Sciatic nerve (tissue), 2 donors: ENCODE data around the gene FMOD. TPM values are rescaled to one million over a fixed set of nuclear protein-coding genes. Genes with fewer than 3 reads are reported as not detected.

Experiments
- ATAC-seq: fragments of 200-7000 bp; cut with Tn5 transposase; one replicate; pipeline ENCODE4 v1.9.1; 2020; ENCODE audit warnings: mild to moderate bottlenecking, moderate library complexity
- DNase-seq: peaks from one replicate; pipeline ENCODE4 v3.0.0-alpha.2; 2020; ENCODE audit warnings: low spot score
- intact Hi-C: fragments of 100-400 bp; cut with DNase I; formaldehyde crosslinking; loops from one replicate; pipeline ENCODE4 v1.14.2; 2022
- total RNA-seq: library from RNA; stranded (reverse); fragmentation: NEBNext Ultra II Directional; extraction: Animal tissue kit (Norgen Biotek cat#: 25700); gene quantifications from one replicate; pipeline ENCODE4 v1.2.1, GENCODE V29; 2021
- donor health status: DM: no; HTN: no; CAD: no.
- donor health status: DM: no; HTN: no; CAD: no.

The FMOD gene
- total RNA-seq = 126 TPM

DNA sequence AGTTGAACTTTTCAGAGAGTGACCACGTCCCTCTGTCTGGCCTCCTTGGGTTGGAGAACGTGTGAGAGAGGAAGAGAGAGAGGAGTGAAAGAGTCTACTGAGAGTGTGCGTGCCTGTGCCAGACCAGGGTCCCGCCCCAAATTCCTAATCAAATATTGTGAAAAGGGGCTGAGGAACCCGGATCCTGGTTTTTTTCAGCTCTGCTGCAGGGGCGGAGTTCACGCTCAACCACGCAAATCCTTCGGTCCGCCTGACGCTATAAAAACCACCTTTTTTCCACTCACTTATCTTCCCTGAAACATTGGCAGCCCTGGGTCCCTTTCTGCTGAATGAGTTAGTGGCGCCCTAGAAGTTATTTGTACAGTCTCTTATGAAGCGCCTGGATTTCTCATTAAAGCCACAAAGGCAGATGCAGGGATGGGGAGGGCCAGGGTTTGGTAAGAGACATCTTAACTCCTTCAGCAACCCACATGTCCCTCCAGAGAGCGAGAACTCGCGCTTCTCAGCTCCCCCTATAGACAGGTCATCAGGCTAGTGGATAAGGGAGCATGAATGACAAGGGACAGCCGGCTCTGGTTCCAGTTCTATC lies at the start of gene FMOD:
FMOD (minus strand) TSS at position 86 of the 589 bp plus-strand sequence. CDS start 2,852 bp downstream, outside the sequence.
- intact Hi-C loops = no loop called here
- ATAC-seq = peak; percentile 91
- peak; percentile 83 for DNase-seq

DNA sequence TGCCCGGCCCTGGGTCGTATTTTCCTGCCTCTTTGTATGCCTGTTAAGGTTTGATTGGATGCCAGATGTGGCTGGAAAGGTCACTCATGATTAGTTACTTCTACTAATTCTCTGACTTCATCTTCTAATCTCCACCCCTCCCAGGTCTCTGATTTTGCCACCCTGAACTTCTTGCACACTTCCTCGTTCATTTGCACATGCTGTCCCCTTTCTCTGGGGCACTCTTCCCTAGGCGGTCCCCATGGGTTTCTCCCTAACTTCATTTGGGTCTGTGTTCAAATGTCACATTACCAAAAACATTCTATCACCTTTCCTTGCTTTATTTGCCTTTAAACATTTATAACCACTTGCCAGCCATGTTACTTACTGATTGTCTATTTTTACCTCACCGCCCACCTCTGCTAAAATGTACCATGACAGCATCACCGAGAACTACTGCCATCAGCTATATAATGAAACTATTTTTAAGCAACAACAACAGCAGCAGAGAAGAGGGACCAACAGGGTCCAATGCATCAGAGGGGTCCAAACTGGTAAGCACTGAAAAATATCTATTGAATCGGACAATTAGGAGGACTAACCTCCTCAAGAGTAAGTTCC lies 45.8 kb upstream of the FMOD start:
- intact Hi-C loops = no loop called here
- ATAC-seq (no peak), DNase-seq (no peak)

DNA sequence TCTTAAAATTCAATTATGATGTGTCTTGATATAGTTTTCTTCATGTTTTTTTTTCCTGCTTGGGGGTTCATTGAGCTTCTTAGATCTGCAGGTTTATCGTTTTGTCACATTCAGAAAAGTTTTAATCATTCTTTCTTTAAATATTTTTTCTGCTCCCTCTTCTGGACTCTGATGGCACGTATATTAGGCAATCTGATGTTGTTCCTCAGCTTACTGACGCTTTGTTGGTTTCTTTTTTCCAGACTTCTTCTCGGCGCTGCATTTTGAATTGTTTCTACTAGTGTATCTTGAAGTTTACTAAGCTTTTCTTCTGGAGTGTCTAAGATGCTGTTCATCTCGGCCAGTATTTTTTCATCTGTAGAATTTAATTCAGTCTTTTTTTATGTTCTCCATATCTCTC lies 44.8 kb upstream of the FMOD start:
- no peak for DNase-seq
- intact Hi-C loops = no loop called here
- ATAC-seq = peak; percentile 71

DNA sequence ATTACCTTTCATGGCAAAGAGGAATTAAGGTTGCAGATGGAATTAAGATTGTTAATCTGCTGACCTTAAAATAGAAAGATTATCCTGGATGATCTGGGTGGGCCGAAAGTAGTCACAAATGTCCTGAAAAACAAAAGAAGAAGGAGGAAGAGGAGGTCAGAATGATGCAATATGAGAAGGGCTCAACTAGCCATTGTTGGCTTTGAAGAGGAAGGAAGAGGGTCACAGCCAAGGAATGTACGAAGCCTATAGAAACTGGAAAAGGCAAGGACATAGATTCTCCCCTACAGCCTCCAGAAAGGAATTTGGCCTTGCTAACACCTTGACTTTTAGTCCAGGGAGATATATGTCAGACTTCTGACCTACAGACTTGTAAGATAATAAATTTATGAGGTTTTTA lies 39.4 kb upstream of the FMOD start:
- ATAC-seq (no peak), DNase-seq (no peak)
- intact Hi-C loops = no loop called here

DNA sequence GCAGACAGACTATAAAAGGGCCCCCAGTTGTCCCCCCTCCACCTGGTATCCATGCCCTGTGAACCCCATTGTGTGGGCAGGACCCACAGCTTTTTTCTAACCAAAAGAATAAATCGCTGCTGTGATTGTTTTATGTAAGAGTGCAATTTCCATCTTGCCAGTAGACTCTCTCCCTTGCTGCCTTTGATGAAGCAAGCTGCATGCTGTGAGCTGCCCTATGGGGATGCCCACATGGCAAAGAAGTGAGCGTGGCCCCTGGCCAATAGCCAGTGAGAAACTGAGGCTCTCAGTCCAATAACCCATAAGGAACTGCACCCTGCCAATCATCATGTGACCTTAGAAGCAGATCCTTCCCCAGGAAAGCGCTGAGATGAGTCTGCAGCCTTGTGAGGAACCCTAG lies 37.8 kb upstream of the FMOD start:
- ATAC-seq (no peak), DNase-seq (no peak)
- intact Hi-C loops = no loop called here

DNA sequence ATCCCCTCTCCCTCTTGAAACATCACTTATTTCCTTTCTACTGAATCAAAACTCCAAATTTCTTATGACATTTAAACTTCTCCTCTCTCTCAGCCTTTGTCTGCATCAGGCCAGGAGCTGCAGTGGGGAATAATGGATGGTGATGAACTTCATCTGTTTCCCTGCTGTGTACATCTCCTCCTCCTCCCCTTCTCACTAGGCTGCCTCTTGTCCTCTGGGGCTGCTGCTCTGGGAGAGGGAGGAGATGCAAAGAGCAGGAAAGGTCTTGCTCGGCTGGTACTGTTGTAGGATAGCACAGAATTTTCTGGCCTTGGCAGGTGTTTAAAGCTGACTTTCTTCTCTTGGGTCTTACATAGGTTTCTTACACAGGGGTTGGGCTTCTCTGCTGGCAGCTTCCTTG lies 31.1 kb upstream of the FMOD start:
- ATAC-seq (no peak), DNase-seq (no peak)
- intact Hi-C loops = no loop called here

DNA sequence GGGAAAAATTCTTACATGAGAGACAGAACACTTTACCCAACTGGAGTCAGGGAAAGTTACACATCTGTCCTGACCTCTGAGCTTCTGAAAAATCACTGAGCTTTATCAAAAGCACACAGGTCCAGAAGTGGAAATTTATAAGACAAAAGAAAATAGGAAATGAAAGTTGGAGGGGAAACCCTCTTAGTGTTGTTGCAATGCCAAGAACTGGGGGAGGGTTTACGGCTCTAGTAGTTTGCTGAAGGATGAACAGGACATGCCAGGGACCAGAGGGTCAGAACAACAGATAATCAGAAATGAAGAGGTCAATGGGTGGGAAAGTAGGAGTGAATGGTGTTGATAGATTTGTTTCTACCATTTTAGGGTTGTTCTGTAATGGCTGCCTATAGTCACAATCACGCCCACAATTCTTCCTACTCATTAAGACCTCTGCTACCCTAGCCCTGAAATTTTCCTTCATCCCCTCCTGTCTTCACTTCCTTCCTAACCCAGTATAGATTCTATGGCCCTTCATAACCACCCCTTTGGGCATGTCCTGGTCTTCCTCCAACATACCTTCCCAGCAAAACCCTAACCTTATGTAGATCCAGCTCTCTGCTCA lies 30.3 kb upstream of the FMOD start:
- ATAC-seq (peak; percentile 39), DNase-seq (no peak)
- intact Hi-C loops = no loop called here

DNA sequence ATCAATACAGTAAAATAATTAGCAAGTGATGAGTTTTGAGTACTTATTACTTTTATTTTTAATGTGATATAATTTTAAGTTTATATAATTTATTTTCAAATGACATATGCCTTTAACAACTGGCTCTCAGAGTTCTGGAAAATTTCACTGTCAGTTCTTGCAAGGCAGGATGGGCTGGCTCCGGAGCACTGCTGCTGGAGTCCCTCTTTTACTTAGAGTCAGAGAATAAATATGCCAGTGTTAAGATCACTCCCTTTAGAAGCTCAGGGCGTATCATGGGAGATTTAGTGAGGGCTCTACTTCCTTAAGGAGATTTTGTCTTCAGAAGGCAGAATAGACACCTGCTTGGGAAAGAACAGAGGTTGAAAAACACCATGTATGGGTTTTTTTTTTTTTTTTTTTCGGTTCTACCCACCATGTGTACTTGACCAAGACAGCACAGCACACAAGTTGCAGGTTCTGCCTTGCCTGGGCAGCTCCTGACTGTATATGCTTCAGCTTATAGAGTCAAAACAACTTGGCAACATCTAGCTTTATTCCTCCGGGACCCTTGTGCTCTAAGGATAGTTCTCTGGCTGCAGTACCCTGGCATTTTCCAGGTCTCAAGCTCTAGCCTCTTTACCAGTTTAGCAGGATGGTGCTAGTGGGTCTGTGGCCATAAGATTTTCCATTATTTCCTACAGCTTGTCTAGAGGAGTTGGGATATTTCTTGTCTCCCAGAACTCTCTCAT lies 29.7 kb upstream of the FMOD start:
- ATAC-seq (no peak), DNase-seq (no peak)
- intact Hi-C loops = no loop called here

DNA sequence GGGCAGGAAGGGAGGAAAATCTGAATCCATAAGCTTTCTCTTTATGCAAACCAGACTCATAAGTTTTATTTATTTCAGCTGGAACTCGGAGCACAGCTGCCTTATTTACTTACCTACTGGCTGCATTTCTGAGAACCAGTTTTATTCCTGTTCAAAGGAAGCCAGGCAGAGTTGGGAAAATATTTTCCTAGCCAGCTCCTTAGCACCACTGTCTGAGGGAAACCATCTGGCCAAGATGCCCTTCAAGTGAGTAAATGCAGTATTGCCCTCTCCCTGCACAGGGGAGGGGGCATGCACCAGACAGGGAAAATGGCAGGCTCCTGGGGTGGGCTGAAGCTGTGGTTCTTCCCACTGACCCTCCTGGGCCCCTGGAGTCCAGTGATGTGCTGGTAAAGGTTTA lies 28.9 kb upstream of the FMOD start:
- ATAC-seq (peak; percentile 54), DNase-seq (no peak)
- intact Hi-C loops = no loop called here

DNA sequence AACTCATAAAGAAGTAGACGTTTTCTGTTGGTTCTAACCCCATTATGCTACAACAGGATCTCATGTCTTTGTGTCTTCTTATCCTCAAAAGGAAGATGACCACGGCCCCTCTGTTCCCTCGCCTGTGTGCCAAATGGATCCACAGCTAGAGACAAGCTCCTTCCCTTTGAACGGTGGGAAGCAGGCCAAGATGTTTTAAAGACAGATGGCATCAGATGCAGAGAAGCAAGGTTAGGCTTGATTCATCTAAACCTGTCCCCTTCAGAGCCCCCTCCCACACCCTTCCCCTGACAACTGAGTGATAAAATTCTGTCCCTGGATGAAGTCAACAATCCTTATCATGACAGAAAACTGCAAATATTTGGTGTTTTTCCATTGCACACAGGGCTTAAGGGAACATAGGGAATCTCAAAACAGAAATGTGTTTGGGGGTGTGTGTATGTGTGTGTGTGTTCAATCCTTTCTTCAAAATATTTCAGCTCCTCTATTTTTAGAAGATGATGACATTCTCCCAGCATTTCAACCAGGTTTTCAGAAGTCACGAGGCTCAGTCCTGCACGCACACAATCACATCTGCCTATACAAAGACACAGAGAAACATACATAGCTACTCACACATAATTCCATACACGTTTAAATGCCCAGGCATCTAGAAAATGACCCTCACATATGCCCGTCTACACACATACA lies 27.8 kb upstream of the FMOD start:
- ATAC-seq (peak; percentile 8), DNase-seq (no peak)
- intact Hi-C loops = no loop called here

DNA sequence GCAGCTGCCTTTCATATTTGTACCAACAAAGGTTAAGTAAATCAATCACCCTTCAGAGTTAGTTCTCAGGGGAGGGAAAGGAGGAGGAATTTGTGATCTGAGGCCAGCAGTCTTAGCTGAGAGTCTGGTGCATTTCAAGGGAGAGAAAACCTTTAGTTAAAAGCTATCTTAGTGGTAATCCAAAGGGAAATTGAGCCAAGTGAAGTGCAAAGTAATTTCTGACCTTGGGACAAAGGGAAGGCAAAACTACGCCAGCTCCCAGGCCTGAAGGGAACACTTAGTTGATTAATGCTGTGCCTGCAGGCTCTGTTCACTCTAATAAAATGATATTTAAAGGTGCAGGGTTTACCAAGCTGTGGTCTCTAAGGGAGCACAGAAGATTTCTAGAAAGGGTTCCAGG lies 23.1 kb upstream of the FMOD start:
- DNase-seq (no peak), ATAC-seq (no peak)
- intact Hi-C loops = no loop called here

DNA sequence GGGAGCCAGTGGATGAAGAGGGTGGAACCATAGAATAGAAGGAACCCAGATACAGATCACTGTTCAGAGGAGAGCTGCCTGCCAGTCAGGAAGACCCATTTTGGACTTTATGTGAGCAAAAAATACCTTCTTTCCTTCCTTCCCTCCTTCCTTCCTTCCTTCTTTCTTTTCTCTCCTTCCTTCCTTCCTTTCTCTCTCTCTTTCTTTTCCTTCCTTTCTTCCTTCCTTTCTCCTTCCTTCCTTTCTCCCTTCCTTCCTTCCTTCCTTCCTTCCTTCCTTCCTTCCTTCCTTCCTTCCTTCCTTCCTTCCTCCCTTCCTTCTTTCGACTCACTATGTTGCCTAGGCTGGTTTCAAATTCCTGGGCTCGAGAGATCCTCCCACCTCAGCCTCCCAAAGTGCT lies 22.1 kb upstream of the FMOD start:
- intact Hi-C loops = no loop called here
- no peak for DNase-seq

DNA sequence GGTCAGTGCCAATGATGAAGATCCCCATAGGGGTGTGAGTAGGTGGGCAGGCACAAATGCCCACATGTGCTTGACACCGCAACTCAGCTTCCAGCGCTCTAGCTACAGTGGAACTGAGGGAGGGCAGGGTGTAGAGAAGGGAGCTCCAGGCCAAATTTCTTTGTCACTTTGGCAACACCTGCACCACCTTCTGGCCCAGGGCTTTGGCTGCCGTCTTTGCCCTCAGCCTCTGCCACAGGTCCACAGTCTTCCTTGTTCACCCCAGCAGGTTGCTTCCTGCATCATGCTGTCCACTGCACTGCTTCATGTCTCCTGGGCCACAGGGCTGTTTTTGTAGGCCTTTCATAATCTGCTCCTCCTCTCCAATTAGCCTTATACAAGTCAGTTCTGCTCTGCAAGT lies 20.4 kb upstream of the FMOD start:
- no peak for DNase-seq
- intact Hi-C loops = no loop called here

More for the DNA sequence above, 22.1 kb upstream of the FMOD start:
- no peak for ATAC-seq

DNA sequence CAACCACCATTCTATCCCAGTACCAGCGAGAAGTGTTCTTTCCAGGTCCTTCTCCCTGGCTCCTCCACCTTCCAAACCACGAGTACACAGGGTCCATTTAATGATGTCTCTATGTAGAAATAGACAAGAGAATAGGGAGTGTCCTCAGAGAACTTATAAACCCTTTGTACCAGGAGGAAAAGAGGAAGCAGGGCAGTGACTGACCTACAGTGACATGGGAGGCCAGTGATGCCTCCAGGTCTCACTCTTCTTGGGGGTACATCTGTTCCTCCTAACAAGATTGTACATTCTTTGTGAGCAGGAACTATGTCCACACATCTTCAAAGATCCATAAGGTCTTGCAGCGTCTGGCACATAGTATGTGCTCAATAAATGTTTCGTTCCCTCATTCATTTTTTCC lies 18.7 kb upstream of the FMOD start:
- ATAC-seq = peak; percentile 11

More for the DNA sequence above, 20.4 kb upstream of the FMOD start:
- no peak for ATAC-seq

DNA sequence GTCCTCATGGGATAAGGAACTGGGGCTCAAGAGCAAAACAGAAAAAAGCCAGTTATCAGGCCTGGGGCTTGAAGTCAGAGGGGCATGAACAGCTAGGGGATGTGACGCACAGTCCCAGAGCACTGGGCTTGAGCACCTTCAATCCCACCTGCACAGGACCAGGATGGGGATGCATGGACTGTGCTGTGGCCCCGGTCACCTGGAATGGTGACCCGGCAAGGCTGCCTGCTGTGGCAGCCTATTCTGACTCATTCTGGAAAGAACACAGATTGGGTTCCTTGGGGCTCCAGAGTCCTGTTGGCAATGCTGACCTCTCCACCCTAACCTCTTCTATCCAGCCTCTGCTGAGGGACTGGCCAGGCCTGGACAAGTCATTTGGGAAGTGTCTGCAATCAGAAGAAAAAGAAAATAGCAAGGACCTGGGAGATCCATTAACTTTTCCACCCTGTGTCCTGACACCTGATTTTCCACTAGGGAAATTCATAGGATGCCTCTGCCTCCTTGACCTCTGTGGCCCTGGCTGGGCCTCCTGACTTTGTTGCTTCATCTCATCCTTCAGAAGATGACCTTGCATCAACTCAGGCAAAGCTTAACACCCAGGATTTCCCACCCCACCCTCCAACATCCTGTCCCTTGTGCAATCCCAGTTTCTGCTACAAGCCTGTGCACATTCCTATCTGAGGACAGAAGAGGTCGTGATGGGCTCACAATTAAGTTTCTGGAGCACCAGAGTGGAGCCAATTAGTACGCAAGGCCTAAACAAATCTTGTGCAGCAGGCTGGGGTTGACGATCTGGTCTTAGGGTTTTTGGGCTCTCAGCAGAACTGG lies 17.9 kb upstream of the FMOD start:
- intact Hi-C loops = no loop called here
- peak; percentile 78 for DNase-seq

More for the DNA sequence above, 18.7 kb upstream of the FMOD start:
- DNase-seq = no peak
- intact Hi-C loops = no loop called here

DNA sequence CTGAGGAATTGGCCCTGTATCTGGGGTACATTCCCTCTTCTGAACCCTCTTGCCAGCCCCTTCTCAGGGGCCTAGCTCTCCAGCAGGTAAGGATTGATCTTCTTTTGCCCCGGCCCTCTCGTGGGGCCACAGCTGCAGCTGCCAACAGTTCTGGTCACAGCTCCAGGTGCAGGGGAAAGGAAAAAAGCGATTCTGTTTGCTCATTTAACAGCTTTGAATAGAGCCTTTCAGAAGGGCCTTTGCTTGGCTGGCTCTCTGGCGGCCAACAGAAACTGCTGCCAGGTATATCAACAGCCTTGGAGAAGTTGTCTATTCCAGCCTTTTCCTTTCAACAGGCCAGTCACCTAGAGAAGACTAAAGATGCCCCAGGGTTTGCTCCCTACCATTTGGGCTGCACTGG lies 16.1 kb upstream of the FMOD start:
- no peak for DNase-seq
- intact Hi-C loops = no loop called here
- peak; percentile 25 for ATAC-seq

More for the DNA sequence above, 17.9 kb upstream of the FMOD start:
- ATAC-seq = peak; percentile 96

DNA sequence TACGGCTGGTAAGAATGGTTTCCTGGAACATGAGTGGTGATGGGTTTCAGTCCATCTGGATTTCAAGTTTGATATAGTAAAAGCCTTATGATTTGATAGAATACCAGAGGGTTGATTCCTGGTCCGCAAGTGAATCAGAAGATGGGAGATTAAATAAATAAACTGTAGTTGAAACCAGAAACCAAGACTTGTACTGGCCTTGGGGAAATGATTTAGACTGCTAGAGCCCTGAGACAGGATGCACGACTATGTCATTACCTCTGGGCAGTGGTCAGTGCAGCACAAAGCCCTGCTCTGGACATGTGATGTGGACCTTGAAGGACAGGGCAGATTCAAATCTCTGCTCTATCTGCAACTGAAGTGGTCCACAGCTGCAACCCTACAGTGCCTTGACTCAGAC lies 15.6 kb upstream of the FMOD start:
- intact Hi-C loops = no loop called here
- DNase-seq (no peak), ATAC-seq (no peak)

DNA sequence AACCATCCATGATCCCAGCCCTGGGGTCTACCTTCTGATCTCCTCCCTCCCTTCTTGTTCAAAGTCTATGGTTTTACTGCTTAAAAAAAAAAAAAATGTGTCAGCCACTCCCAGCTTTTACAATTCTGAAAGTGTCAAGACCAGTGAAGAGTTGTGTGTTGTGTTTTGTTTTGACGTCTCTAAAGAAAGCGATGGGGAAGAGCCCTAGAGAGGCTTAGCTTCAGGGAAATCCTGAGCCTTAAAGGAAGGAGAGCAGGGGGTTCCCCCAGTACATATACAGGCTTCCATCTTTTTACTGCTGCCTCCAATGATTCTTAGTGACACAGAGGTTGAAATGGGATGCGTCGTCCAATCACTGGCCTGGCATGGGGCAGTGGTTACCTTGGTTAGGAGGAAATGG lies 13.9 kb upstream of the FMOD start:
- DNase-seq = no peak
- intact Hi-C loops = no loop called here
- ATAC-seq = no peak
